GM12891 (cell line): Measurements from ENCODE around the gene XAB2.

Experiments used
- DNase-seq: peaks from one replicate; pipeline ENCODE4 v3.0.0; 2011; ENCODE audit warnings: low spot score; ENCODE audit not compliant: insufficient read length
- FAIRE-seq: peaks from 2 replicates; lab custom pipeline; 2011; peaks lifted over from hg19 to GRCh38; lab: Jason Lieb, UNC
- PAX5 ChIP-seq: IDR thresholded peaks from 2 replicates; pipeline ENCODE4 v1.6.1; 2011; ENCODE audit warnings: low read length, moderate library complexity, mild to moderate bottlenecking; ENCODE audit not compliant: insufficient read depth, severe bottlenecking
- POLR2A ChIP-seq: IDR thresholded peaks from 2 replicates; pipeline ENCODE4 v1.6.1; 2011; ENCODE audit warnings: low read depth, low read length, control low read depth
- POLR2AphosphoS5 ChIP-seq: IDR thresholded peaks from 2 replicates; pipeline ENCODE4 v1.6.1; 2011; ENCODE audit warnings: low read depth, low read length, control low read depth
- POU2F2 ChIP-seq: IDR thresholded peaks from 2 replicates; pipeline ENCODE4 v1.6.1; 2011; ENCODE audit warnings: low read depth, mild to moderate bottlenecking, control low read depth, low read length, moderate library complexity
- SPI1 ChIP-seq: IDR thresholded peaks from 2 replicates; pipeline ENCODE4 v1.6.1; 2011; ENCODE audit warnings: low read depth, low read length, control low read depth
- TAF1 ChIP-seq: IDR thresholded peaks from 2 replicates; pipeline ENCODE4 v1.6.1; 2011; ENCODE audit warnings: low read depth, low read length, control low read depth

XAB2 gene

GRCh38 chr19:7602935-7603497, 26.3 kb downstream of the XAB2 start:
- no peak for TF ChIP-seq POLR2AphosphoS5
- no peak for TF ChIP-seq POLR2A
- TF ChIP-seq SPI1, result no peak
- no peak for TF ChIP-seq TAF1
- TF ChIP-seq PAX5, result no peak
- TF ChIP-seq POU2F2, result no peak
- DNase-seq (no peak), FAIRE-seq (no peak)

GRCh38 chr19:7602240-7602934, 27.0 kb downstream of the XAB2 start:
- FAIRE-seq (no peak), DNase-seq (no peak)
- TF ChIP-seq POU2F2 (no peak), POLR2AphosphoS5 (no peak), PAX5 (no peak)

- DNase-seq, result no peak
- no peak for TF ChIP-seq POLR2A
- TF ChIP-seq PAX5, result no peak
- TF ChIP-seq POU2F2, result no peak
- no peak for TF ChIP-seq TAF1
- no peak for TF ChIP-seq POLR2AphosphoS5
- TF ChIP-seq SPI1, result no peak
- FAIRE-seq, result no peak
Measured at GRCh38 chr19:7600721-7601120, 28.6 kb downstream of the XAB2 start.

GRCh38 chr19:7598180-7598579, 31.2 kb downstream of the XAB2 start:
- FAIRE-seq (no peak), DNase-seq (no peak)
- TF ChIP-seq POLR2AphosphoS5 (no peak), TAF1 (no peak), POLR2A (no peak), POU2F2 (no peak), PAX5 (no peak), SPI1 (no peak)

GRCh38 chr19:7597689-7598088, 31.7 kb downstream of the XAB2 start:
- no peak for TF ChIP-seq TAF1
- no peak for TF ChIP-seq PAX5
- TF ChIP-seq POU2F2, result no peak
- no peak for TF ChIP-seq POLR2A
- no peak for TF ChIP-seq POLR2AphosphoS5
- no peak for TF ChIP-seq SPI1
- FAIRE-seq, result no peak
- DNase-seq, result no peak

GRCh38 chr19:7596211-7596937, 33.0 kb downstream of the XAB2 start:
- TF ChIP-seq POLR2A (no peak), TAF1 (no peak), SPI1 (no peak), PAX5 (no peak), POU2F2 (no peak), POLR2AphosphoS5 (no peak)
- no peak for FAIRE-seq
- DNase-seq, result peak; percentile 21

- peak; percentile 82 for DNase-seq
- FAIRE-seq, result peak; percentile 69
- no peak for TF ChIP-seq SPI1
- TF ChIP-seq POU2F2, result no peak
Measured at GRCh38 chr19:7595466-7596133, 33.7 kb downstream of the XAB2 start, which contains the start of gene CAMSAP3. Gene CAMSAP3 (plus strand): TSS chr19:7595863. CDS start chr19:7596003, 140 bp downstream.

- no peak for FAIRE-seq
- TF ChIP-seq SPI1 (no peak), POU2F2 (no peak), TAF1 (no peak), POLR2AphosphoS5 (no peak), POLR2A (no peak), PAX5 (no peak)
- no peak for DNase-seq
Measured at GRCh38 chr19:7590256-7590655, 39.1 kb downstream of the XAB2 start.

GRCh38 chr19:7589822-7590221, 39.5 kb downstream of the XAB2 start:
- no peak for FAIRE-seq
- TF ChIP-seq SPI1, result no peak
- no peak for TF ChIP-seq PAX5
- TF ChIP-seq POLR2AphosphoS5, result no peak
- TF ChIP-seq POU2F2, result no peak
- TF ChIP-seq TAF1, result no peak
- TF ChIP-seq POLR2A, result no peak
- DNase-seq, result no peak
